ENCODE measurements around the gene CLN6. TPM values are rescaled to one million over a fixed set of nuclear protein-coding genes. Genes with fewer than 3 reads are reported as not detected.

The CLN6 gene
- total and polyA plus RNA-seq, 9 of the 15 experiments (the other 6 are each of a cell fraction or from before 2014, with no cell fraction given) = 0.71 to 53.3 (median 39.3) TPM

- TF ChIP-seq ZNF311 (CRISPR knock-in tag; IDR thresholded peaks at IDR 0.05) (peak; percentile 48; the same call in 1 of the 2 replicates), SMARCA5 (IDR thresholded peaks at IDR 0.05) (no peak), ZNF23 (CRISPR knock-in tag; IDR thresholded peaks at IDR 0.05) (no peak), PCBP2 (IDR thresholded peaks at IDR 0.05; ENCODE audit: low read depth, low read length, poor library complexity, severe bottlenecking) (no peak), MXD1 (CRISPR knock-in tag; IDR thresholded peaks at IDR 0.05; ENCODE audit: borderline replicate concordance, poor library complexity, severe bottlenecking) (no peak), RNF2 (IDR thresholded peaks at IDR 0.05) (peak; percentile 49), DIDO1 (tag; IDR thresholded peaks at IDR 0.05; ENCODE audit: low read depth) (peak; percentile 82), ZNF143 (CRISPR knock-in tag; IDR thresholded peaks at IDR 0.05) (no peak), ZC3H4 (CRISPR knock-in tag; IDR thresholded peaks at IDR 0.05; ENCODE audit: borderline replicate concordance) (no peak), GTF2A2 (tag; IDR thresholded peaks at IDR 0.05) (no peak; the same call in 1 of the 2 replicates), THRB (CRISPR knock-in tag; conservative IDR thresholded peaks at IDR 0.05) (no peak; the same call in 1 of the 2 replicates), LARP7 (IDR thresholded peaks at IDR 0.05) (no peak), ZKSCAN1 (IDR thresholded peaks at IDR 0.05; ENCODE audit: low read depth, low read length) (no peak), ILF3 (IDR thresholded peaks at IDR 0.05; ENCODE audit: borderline replicate concordance) (peak; percentile 82; the same call in 1 of the 2 replicates), ZFP1 (CRISPR knock-in tag; IDR thresholded peaks at IDR 0.05) (no peak)
- TF ChIP-seq, protein P1, sequence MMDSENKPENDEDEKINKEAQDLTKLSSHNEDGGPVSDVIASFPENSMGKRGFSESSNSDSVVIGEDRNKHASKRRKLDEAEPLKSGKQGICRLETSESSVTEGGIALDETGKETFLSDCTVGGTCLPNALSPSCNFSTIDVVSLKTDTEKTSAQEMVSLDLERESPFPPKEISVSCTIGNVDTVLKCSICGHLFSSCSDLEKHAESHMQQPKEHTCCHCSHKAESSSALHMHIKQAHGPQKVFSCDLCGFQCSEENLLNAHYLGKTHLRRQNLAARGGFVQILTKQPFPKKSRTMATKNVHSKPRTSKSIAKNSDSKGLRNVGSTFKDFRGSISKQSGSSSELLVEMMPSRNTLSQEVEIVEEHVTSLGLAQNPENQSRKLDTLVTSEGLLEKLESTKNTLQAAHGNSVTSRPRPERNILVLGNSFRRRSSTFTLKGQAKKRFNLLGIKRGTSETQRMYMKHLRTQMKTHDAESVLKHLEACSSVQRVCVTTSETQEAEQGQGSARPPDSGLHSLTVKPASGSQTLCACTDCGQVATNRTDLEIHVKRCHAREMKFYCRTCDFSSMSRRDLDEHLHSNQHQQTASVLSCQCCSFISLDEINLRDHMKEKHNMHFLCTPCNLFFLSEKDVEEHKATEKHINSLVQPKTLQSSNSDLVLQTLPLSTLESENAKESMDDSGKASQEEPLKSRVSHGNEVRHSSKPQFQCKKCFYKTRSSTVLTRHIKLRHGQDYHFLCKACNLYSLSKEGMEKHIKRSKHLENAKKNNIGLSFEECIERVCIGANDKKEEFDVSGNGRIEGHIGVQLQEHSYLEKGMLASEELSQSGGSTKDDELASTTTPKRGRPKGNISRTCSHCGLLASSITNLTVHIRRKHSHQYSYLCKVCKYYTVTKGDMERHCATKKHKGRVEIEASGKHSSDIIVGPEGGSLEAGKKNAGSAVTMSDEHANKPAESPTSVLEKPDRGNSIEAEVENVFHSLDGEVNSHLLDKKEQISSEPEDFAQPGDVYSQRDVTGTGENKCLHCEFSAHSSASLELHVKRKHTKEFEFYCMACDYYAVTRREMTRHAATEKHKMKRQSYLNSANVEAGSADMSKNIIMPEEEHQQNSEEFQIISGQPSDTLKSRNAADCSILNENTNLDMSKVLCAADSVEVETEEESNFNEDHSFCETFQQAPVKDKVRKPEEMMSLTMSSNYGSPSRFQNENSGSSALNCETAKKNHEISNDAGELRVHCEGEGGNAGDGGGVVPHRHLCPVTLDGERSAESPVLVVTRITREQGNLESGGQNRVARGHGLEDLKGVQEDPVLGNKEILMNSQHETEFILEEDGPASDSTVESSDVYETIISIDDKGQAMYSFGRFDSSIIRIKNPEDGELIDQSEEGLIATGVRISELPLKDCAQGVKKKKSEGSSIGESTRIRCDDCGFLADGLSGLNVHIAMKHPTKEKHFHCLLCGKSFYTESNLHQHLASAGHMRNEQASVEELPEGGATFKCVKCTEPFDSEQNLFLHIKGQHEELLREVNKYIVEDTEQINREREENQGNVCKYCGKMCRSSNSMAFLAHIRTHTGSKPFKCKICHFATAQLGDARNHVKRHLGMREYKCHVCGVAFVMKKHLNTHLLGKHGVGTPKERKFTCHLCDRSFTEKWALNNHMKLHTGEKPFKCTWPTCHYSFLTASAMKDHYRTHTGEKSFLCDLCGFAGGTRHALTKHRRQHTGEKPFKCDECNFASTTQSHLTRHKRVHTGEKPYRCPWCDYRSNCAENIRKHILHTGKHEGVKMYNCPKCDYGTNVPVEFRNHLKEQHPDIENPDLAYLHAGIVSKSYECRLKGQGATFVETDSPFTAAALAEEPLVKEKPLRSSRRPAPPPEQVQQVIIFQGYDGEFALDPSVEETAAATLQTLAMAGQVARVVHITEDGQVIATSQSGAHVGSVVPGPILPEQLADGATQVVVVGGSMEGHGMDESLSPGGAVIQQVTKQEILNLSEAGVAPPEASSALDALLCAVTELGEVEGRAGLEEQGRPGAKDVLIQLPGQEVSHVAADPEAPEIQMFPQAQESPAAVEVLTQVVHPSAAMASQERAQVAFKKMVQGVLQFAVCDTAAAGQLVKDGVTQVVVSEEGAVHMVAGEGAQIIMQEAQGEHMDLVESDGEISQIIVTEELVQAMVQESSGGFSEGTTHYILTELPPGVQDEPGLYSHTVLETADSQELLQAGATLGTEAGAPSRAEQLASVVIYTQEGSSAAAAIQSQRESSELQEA (IDR thresholded peaks at IDR 0.05; ENCODE audit: low read depth) = peak; percentile 96
- TF ChIP-seq, protein P2, sequence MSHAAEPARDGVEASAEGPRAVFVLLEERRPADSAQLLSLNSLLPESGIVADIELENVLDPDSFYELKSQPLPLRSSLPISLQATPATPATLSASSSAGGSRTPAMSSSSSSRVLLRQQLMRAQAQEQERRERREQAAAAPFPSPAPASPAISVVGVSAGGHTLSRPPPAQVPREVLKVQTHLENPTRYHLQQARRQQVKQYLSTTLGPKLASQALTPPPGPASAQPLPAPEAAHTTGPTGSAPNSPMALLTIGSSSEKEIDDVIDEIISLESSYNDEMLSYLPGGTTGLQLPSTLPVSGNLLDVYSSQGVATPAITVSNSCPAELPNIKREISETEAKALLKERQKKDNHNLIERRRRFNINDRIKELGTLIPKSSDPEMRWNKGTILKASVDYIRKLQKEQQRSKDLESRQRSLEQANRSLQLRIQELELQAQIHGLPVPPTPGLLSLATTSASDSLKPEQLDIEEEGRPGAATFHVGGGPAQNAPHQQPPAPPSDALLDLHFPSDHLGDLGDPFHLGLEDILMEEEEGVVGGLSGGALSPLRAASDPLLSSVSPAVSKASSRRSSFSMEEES (CRISPR knock-in tag; IDR thresholded peaks at IDR 0.05) = no peak
Observed at GRCh38 chr15:68277603-68278344, 48.2 kb upstream of the CLN6 start, which contains the start of gene FEM1B (continued).
